HL-60 (cell line): ENCODE data around the gene MIF4GD.

Source experiments
- GABPA ChIP-seq: IDR thresholded peaks from 2 replicates; pipeline ENCODE4 v1.6.1; 2012; ENCODE audit warnings: low read depth
- POLR2AphosphoS5 ChIP-seq: IDR thresholded peaks from 2 replicates; pipeline ENCODE4 v1.6.1; 2012; ENCODE audit warnings: low read depth
- SPI1 ChIP-seq: IDR thresholded peaks from 2 replicates; pipeline ENCODE4 v1.6.1; 2012; ENCODE audit warnings: low read depth, mild to moderate bottlenecking, borderline replicate concordance
- TF ChIP-seq, protein P1 (sequence below): IDR thresholded peaks from one replicate; pipeline ENCODE4 v1.5.1; 2011; ENCODE audit warnings: low read length, control low read depth, inconsistent platforms; ENCODE audit not compliant: insufficient read depth
- TF ChIP-seq, protein P2 (sequence below): IDR thresholded peaks from 2 replicates; pipeline ENCODE4 v1.6.1; 2012; ENCODE audit warnings: low read depth; ENCODE audit not compliant: insufficient replicate concordance

DNA sequence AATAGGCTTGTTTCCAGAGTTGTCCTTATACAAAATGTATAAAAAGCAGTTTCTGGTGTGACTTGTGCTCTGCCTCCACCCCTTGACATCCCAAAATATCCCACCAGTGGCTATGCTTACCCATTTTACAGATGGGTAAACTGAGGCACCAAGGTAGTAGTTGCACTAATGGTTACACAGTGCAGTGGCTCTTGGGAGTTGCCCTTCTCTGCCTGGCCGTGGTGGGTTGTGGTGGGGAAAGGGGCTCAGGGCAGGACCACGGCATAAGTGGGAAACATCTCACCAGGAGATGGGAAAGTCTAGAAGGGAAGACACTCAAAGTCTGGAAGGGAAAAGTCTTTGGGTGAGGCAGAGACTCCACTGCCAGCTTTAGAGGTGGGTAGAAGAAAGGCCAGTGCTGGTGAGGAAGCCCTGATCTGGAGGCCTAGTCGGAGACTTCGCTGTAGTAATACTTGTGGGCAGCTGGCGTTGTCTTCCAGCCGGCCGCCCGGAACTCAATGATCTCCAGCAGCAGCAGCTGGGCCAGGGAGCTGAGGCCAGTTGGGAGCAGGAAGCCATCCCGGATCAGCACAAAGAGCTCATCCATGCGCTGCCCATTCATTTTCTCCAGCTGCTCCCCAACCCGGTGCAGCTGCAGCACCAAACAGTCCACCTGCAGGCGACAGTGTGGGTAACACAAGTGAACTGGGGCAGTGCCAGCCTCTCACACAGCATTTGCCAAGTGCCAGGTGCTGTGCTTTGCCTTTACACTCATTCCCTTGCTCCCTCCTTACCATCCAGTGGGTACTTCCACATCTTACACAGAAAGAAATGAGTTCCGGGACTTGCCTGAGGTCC, 4.5 kb downstream of the MIF4GD start:
- TF ChIP-seq, protein P1, sequence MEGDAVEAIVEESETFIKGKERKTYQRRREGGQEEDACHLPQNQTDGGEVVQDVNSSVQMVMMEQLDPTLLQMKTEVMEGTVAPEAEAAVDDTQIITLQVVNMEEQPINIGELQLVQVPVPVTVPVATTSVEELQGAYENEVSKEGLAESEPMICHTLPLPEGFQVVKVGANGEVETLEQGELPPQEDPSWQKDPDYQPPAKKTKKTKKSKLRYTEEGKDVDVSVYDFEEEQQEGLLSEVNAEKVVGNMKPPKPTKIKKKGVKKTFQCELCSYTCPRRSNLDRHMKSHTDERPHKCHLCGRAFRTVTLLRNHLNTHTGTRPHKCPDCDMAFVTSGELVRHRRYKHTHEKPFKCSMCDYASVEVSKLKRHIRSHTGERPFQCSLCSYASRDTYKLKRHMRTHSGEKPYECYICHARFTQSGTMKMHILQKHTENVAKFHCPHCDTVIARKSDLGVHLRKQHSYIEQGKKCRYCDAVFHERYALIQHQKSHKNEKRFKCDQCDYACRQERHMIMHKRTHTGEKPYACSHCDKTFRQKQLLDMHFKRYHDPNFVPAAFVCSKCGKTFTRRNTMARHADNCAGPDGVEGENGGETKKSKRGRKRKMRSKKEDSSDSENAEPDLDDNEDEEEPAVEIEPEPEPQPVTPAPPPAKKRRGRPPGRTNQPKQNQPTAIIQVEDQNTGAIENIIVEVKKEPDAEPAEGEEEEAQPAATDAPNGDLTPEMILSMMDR: no peak
- TF ChIP-seq POLR2AphosphoS5: no peak; the same call in 1 of the 2 replicates
- TF ChIP-seq GABPA: no peak
- TF ChIP-seq, protein P2, sequence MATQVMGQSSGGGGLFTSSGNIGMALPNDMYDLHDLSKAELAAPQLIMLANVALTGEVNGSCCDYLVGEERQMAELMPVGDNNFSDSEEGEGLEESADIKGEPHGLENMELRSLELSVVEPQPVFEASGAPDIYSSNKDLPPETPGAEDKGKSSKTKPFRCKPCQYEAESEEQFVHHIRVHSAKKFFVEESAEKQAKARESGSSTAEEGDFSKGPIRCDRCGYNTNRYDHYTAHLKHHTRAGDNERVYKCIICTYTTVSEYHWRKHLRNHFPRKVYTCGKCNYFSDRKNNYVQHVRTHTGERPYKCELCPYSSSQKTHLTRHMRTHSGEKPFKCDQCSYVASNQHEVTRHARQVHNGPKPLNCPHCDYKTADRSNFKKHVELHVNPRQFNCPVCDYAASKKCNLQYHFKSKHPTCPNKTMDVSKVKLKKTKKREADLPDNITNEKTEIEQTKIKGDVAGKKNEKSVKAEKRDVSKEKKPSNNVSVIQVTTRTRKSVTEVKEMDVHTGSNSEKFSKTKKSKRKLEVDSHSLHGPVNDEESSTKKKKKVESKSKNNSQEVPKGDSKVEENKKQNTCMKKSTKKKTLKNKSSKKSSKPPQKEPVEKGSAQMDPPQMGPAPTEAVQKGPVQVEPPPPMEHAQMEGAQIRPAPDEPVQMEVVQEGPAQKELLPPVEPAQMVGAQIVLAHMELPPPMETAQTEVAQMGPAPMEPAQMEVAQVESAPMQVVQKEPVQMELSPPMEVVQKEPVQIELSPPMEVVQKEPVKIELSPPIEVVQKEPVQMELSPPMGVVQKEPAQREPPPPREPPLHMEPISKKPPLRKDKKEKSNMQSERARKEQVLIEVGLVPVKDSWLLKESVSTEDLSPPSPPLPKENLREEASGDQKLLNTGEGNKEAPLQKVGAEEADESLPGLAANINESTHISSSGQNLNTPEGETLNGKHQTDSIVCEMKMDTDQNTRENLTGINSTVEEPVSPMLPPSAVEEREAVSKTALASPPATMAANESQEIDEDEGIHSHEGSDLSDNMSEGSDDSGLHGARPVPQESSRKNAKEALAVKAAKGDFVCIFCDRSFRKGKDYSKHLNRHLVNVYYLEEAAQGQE: no peak
- TF ChIP-seq SPI1: no peak
